CD4-positive, CD25-positive, alpha-beta regulatory T cell (primary cell): ENCODE results near the gene IWS1. TPM values are rescaled to one million over a fixed set of nuclear protein-coding genes. Genes with fewer than 3 reads are reported as not detected.
A peak's percentile ranks its signal among the peaks of the same experiment; 100 is the strongest.

Experiments used
- ATAC-seq, 2 donors: fragments of 150-1000 bp; cut with Tn5 transposase; one replicate each; pipeline ENCODE4 v1.10.0; 2021; ENCODE audit warnings: low read depth in 2 of 2, moderate number of reproducible peaks in 2 of 2, moderate library complexity in 1 of 2
- DNase-seq, 3 donors: peaks; one replicate each; pipeline versions ENCODE4 v3.0.0 to v3.0.0-alpha.2; 2012 to 2022; ENCODE audit warnings: mixed read lengths in 1 of 3
- H3K27ac ChIP-seq: one replicate; pipeline ENCODE4 v1.7.0; 2013; ENCODE audit warnings: mild to moderate bottlenecking, low read length; ENCODE audit not compliant: insufficient read depth, poor library complexity, severe bottlenecking
- H3K27me3 ChIP-seq: one replicate; pipeline ENCODE4 v1.7.0; 2013; ENCODE audit warnings: low read length; ENCODE audit not compliant: control insufficient read depth, insufficient read depth
- H3K36me3 ChIP-seq: one replicate; pipeline ENCODE4 v1.7.0; 2013; ENCODE audit warnings: mild to moderate bottlenecking, low read length, moderate library complexity; ENCODE audit not compliant: control insufficient read depth, insufficient read depth
- H3K4me1 ChIP-seq: 2 replicates; pipeline ENCODE4 v1.7.0; 2013; ENCODE audit warnings: mild to moderate bottlenecking, low read length; ENCODE audit not compliant: insufficient read depth, control insufficient read depth, poor library complexity, severe bottlenecking
- H3K4me3 ChIP-seq: one replicate; pipeline ENCODE4 v1.7.0; 2013; ENCODE audit warnings: low read depth, mild to moderate bottlenecking, low read length, moderate library complexity
- H3K9me3 ChIP-seq, 2 experiments: 1 replicate in 1 of 2; 2 replicates in 1 of 2; pipeline ENCODE4 v1.7.0; 2013; ENCODE audit warnings: low read length in 2 of 2, mild to moderate bottlenecking in 1 of 2, moderate library complexity in 1 of 2; ENCODE audit not compliant: control insufficient read depth in 2 of 2
- H3K27ac Mint-ChIP-seq, 3 donors: one replicate each; pipeline ENCODE4 v1.8.0; 2020 to 2022; ENCODE audit warnings: mild to moderate bottlenecking in 3 of 3, mixed read lengths in 3 of 3, moderate library complexity in 2 of 3
- H3K27me3 Mint-ChIP-seq: one replicate; pipeline ENCODE4 v1.8.0; 2022; ENCODE audit warnings: mild to moderate bottlenecking, mixed read lengths
- H3K36me3 Mint-ChIP-seq: one replicate; pipeline ENCODE4 v1.8.0; 2020; ENCODE audit warnings: mixed read lengths
- H3K4me1 Mint-ChIP-seq, 4 donors: one replicate each; pipeline ENCODE4 v1.8.0; 2020 to 2022; ENCODE audit warnings: mixed read lengths in 4 of 4, mild to moderate bottlenecking in 1 of 4
- H3K4me3 Mint-ChIP-seq, 4 donors: one replicate each; pipeline ENCODE4 v1.8.0; 2020 to 2022; ENCODE audit warnings: mild to moderate bottlenecking in 4 of 4, mixed read lengths in 4 of 4, moderate library complexity in 3 of 4
- H3K9me3 Mint-ChIP-seq, 7 donors: one replicate each; pipeline ENCODE4 v1.8.0; 2020 to 2022; ENCODE audit warnings: mixed read lengths in 7 of 7, mild to moderate bottlenecking in 3 of 7, moderate library complexity in 2 of 7
- polyA plus RNA-seq, 4 donors: library from polyadenylated mRNA; unstranded; fragments of 300-500 nt; fragmentation: Illumina TruSeq; gene quantifications; one replicate each; pipeline ENCODE4 v1.2.3, GENCODE V29; 2021
- total RNA-seq: library from RNA; stranded (reverse); gene quantifications from one replicate; pipeline ENCODE4 v1.2.3, GENCODE V29; 2022

Gene IWS1
- total and polyA plus RNA-seq, 5 donors from 2014 or later: 15.4 to 39.6 (median 20.3) TPM

- Histone ChIP-seq H3K36me3 (peaks cover 56% of the 10 kb centered on the region), H3K4me3 (no peak overlapping the region), H3K9me3 (no peaks in the 10 kb centered on the region), H3K27me3 (no peaks in the 10 kb centered on the region), H3K4me1 (peaks cover 9% of the 10 kb centered on the region), H3K27ac (no peak overlapping the region)
- Mint-ChIP-seq H3K36me3 (peaks cover 36% of the 10 kb centered on the region), H3K27ac (peak overlapping the region in 2 of 3 donors; percentile 52 to 76), H3K4me3 (peak overlapping the region in 2 of 4 donors; percentile 33 to 44), H3K9me3 (no peaks in the 10 kb centered on the region), H3K27me3 (no peaks in the 10 kb centered on the region), H3K4me1 (peaks cover 58 to 88% (median 69%) of the 10 kb centered on the region in 4 donors)
- ATAC-seq: no peak
- DNase-seq: no peak
These were observed 11.8 kb downstream of the IWS1 start for GRCh38 chr2:127514485-127514884.

- no peaks in the 10 kb centered on the region for H3K9me3 Mint-ChIP-seq
- H3K4me1 Mint-ChIP-seq: peaks cover 58 to 90% (median 69%) of the 10 kb centered on the region in 4 donors
- peaks cover 36% of the 10 kb centered on the region for H3K36me3 Mint-ChIP-seq
These were observed 12.2 kb downstream of the IWS1 start for GRCh38 chr2:127514076-127514475.

GRCh38 chr2:127512362-127512761, 13.9 kb downstream of the IWS1 start:
- Mint-ChIP-seq H3K4me3 (peak overlapping the region in 2 of 4 donors; percentile 2 to 10), H3K9me3 (no peaks in the 10 kb centered on the region), H3K4me1 (peaks cover 60 to 97% (median 78%) of the 10 kb centered on the region in 4 donors), H3K36me3 (peaks cover 29% of the 10 kb centered on the region), H3K27me3 (no peaks in the 10 kb centered on the region), H3K27ac (peak overlapping the region in 2 of 3 donors; percentile 1 to 48)
- no peaks in the 10 kb centered on the region for H3K27me3 ChIP-seq
- ATAC-seq (no peak), DNase-seq (no peak)
- H3K36me3 ChIP-seq: peaks cover 48% of the 10 kb centered on the region
- H3K27ac ChIP-seq: no peak overlapping the region
- no peaks in the 10 kb centered on the region for H3K9me3 ChIP-seq
- peaks cover 14% of the 10 kb centered on the region for H3K4me1 ChIP-seq
- H3K4me3 ChIP-seq: no peak overlapping the region

More at GRCh38 chr2:127514076-127514475, 12.2 kb downstream of the IWS1 start:
- no peak overlapping the region for H3K27ac Mint-ChIP-seq
- peaks cover 55% of the 10 kb centered on the region for H3K36me3 ChIP-seq
- ATAC-seq (no peak), DNase-seq (no peak)
- no peaks in the 10 kb centered on the region for H3K9me3 ChIP-seq
- peaks cover 9% of the 10 kb centered on the region for H3K4me1 ChIP-seq
- H3K4me3 Mint-ChIP-seq: peak overlapping the region in 2 of 4 donors; percentile 33 to 44
- no peak overlapping the region for H3K27ac ChIP-seq
- H3K4me3 ChIP-seq: no peak overlapping the region
- H3K27me3 Mint-ChIP-seq: no peaks in the 10 kb centered on the region
- H3K27me3 ChIP-seq: no peaks in the 10 kb centered on the region

- ATAC-seq (no peak), DNase-seq (no peak)
- Mint-ChIP-seq H3K4me1 (peaks cover 55 to 96% (median 77%) of the 10 kb centered on the region in 4 donors), H3K9me3 (no peaks in the 10 kb centered on the region), H3K4me3 (peak overlapping the region in 2 of 4 donors; percentile 3 to 6), H3K27me3 (no peaks in the 10 kb centered on the region), H3K27ac (peak overlapping the region in 2 of 3 donors; percentile 4 to 48), H3K36me3 (peaks cover 25% of the 10 kb centered on the region)
- peaks cover 14% of the 10 kb centered on the region for H3K4me1 ChIP-seq
- H3K27me3 ChIP-seq: no peaks in the 10 kb centered on the region
- H3K4me3 ChIP-seq: no peak overlapping the region
- H3K9me3 ChIP-seq: no peaks in the 10 kb centered on the region
- peaks cover 44% of the 10 kb centered on the region for H3K36me3 ChIP-seq
- H3K27ac ChIP-seq: no peak overlapping the region
These were observed 14.4 kb downstream of the IWS1 start for GRCh38 chr2:127511917-127512316.

DNA sequence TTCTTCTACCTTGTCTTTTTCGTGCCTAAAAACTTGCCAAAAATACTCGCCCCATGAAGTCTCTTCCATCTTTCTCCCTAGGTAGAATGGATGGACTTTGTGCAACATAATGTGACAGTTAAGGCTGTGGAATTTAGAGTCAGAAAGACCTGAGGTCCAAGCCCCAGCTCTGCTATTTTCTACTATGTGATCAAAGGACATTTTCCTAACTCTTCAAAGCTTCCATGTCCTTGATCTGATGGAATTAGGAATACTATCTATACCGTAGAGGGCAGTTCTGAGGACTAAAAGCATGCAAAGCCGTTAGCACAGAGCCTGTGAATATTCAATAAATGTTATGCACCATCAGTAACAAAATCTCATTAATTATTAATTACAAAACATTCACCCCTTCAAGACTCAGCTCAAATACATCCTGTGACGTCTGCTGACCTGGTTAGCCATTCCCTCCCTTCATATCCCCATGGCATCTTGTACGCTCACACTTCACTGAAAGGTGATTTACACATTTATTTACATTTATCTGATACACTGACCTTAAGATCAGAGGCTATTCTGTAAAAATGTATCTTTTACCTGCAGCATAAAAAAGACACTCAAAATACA, 15.1 kb downstream of the IWS1 start:
- H3K36me3 Mint-ChIP-seq: peaks cover 24% of the 10 kb centered on the region
- Histone ChIP-seq H3K27ac (no peak overlapping the region), H3K4me1 (peaks cover 14% of the 10 kb centered on the region), H3K9me3 (no peaks in the 10 kb centered on the region), H3K4me3 (no peak overlapping the region), H3K36me3 (peaks cover 42% of the 10 kb centered on the region), H3K27me3 (no peaks in the 10 kb centered on the region)
- H3K4me1 Mint-ChIP-seq: peaks cover 53 to 90% (median 72%) of the 10 kb centered on the region in 4 donors
- peak overlapping the region in 2 of 3 donors; percentile 17 to 48 for H3K27ac Mint-ChIP-seq
- H3K9me3 Mint-ChIP-seq: no peaks in the 10 kb centered on the region
- H3K4me3 Mint-ChIP-seq: peak overlapping the region in 1 of 4 donors; percentile 6
- no peak for ATAC-seq
- H3K27me3 Mint-ChIP-seq: no peaks in the 10 kb centered on the region
- no peak for DNase-seq

- Histone ChIP-seq H3K27me3 (no peaks in the 10 kb centered on the region), H3K4me3 (peak overlapping the region; percentile 14), H3K36me3 (peaks cover 40% of the 10 kb centered on the region), H3K4me1 (peaks cover 8% of the 10 kb centered on the region), H3K27ac (no peak overlapping the region), H3K9me3 (no peaks in the 10 kb centered on the region)
- H3K4me3 Mint-ChIP-seq: no peak overlapping the region
- peaks cover 46 to 79% (median 62%) of the 10 kb centered on the region in 4 donors for H3K4me1 Mint-ChIP-seq
- H3K27ac Mint-ChIP-seq: peak overlapping the region; percentile 48 to 80 (median 48)
- ATAC-seq (no peak), DNase-seq (no peak)
- H3K9me3 Mint-ChIP-seq: no peaks in the 10 kb centered on the region
- peaks cover 17% of the 10 kb centered on the region for H3K36me3 Mint-ChIP-seq
- no peaks in the 10 kb centered on the region for H3K27me3 Mint-ChIP-seq
These were observed 16.2 kb downstream of the IWS1 start for GRCh38 chr2:127510073-127510472.

DNA sequence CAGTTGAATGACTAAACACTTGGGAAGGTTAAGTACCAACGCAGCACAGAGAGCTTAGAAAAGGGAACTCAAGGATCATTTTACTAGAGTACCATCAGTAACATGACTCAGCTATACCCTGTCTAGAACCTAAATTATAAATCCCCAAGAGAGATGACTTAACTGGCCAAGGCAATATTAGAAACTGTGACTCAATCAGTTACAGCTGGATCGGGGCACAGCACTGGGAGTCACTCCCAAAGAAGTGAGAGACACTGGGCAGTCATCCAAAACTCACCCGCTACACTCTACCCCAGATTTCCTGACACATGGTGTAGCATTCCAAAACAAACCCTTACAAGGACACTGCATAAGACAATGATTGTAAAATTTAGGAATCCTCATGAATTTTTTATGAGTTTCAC, 17.7 kb downstream of the IWS1 start:
- H3K36me3 Mint-ChIP-seq: peaks cover 23% of the 10 kb centered on the region

More for the DNA sequence above, 17.7 kb downstream of the IWS1 start:
- no peak overlapping the region for H3K4me3 ChIP-seq
- peaks cover 6% of the 10 kb centered on the region for H3K4me1 ChIP-seq
- ATAC-seq: peak in 1 of 2 donors; percentile 55
- H3K27ac ChIP-seq: no peak overlapping the region
- DNase-seq: no peak
- Mint-ChIP-seq H3K4me3 (no peak overlapping the region), H3K27ac (peak overlapping the region; percentile 10 to 24 (median 21)), H3K9me3 (no peaks in the 10 kb centered on the region), H3K4me1 (peaks cover 41 to 70% (median 54%) of the 10 kb centered on the region in 4 donors), H3K27me3 (no peaks in the 10 kb centered on the region)
- H3K27me3 ChIP-seq: no peaks in the 10 kb centered on the region
- H3K9me3 ChIP-seq: no peaks in the 10 kb centered on the region
- peaks cover 42% of the 10 kb centered on the region for H3K36me3 ChIP-seq
